ENCODE data around the gene RBM33.

GRCh38 chr7:155769701-155770100 lies 125.2 kb downstream of the RBM33 start:
- TF ChIP-seq POLR2A (IDR thresholded peaks at IDR 0.05; ENCODE audit: low read length) (no peak), GATA1 (IDR thresholded peaks at IDR 0.05; ENCODE audit: low read depth, low read length) (no peak)
